HK-2 (cell line): Measurements from ENCODE around the gene UFC1.
A peak's percentile ranks its signal among the peaks of the same experiment; 100 is the strongest.
"Not testable (repeated sequence)": the region's sequence is repeated elsewhere in the genome, so short reads cannot be mapped to it uniquely, and the experiment has no call there.

Experiments used
- DNase-seq: peaks from one replicate; pipeline ENCODE4 v3.0.0-alpha.2; 2018; ENCODE audit not compliant: unreplicated experiment

UFC1 gene

GRCh38 chr1:161153682-161154337 is at the start of gene UFC1:
TSS of gene UFC1 (plus strand) at chr1:161153978. CDS start at chr1:161153998, 20 bp downstream.
- DNase-seq: peak; percentile 78

GRCh38 chr1:161106431-161106830 is 47.3 kb upstream of the UFC1 start:
- no peak for DNase-seq

- DNase-seq: no peak
Observed at GRCh38 chr1:161111117-161111516, 42.7 kb upstream of the UFC1 start.

- DNase-seq: no peak
Observed at GRCh38 chr1:161111527-161111926, 42.3 kb upstream of the UFC1 start.

GRCh38 chr1:161113915-161114314 is 39.9 kb upstream of the UFC1 start:
- no peak for DNase-seq

- DNase-seq: no peak
Observed at GRCh38 chr1:161114556-161114955, 39.2 kb upstream of the UFC1 start.

GRCh38 chr1:161115132-161115711 is 38.6 kb upstream of the UFC1 start:
- peak; percentile 76 for DNase-seq

- not testable (repeated sequence) for DNase-seq
Observed at GRCh38 chr1:161115961-161116360, 37.8 kb upstream of the UFC1 start.

- DNase-seq: peak; percentile 85
Observed at GRCh38 chr1:161117759-161118581, 35.8 kb upstream of the UFC1 start, which contains the start of the genes NIT1 and PFDN2. TSS of gene NIT1 (plus strand) at chr1:161118105. CDS start at chr1:161118177, 72 bp downstream. TSS of gene PFDN2 (minus strand) at chr1:161118037. CDS start at chr1:161118026, 11 bp downstream.

- no peak for DNase-seq
Observed at GRCh38 chr1:161119092-161119903, 34.5 kb upstream of the UFC1 start.

- DNase-seq: no peak
Observed at GRCh38 chr1:161121042-161121650, 32.6 kb upstream of the UFC1 start.

- no peak for DNase-seq
Observed at GRCh38 chr1:161121834-161122233, 31.9 kb upstream of the UFC1 start.

- DNase-seq: no peak
Observed at GRCh38 chr1:161122967-161123366, 30.8 kb upstream of the UFC1 start.

GRCh38 chr1:161127649-161128048 is 26.1 kb upstream of the UFC1 start:
- DNase-seq: no peak

- DNase-seq: no peak
Observed at GRCh38 chr1:161128591-161129420, 25.0 kb upstream of the UFC1 start.

GRCh38 chr1:161130266-161130665 is 23.5 kb upstream of the UFC1 start:
- DNase-seq: no peak

GRCh38 chr1:161131523-161132409 is 22.0 kb upstream of the UFC1 start:
- no peak for DNase-seq

GRCh38 chr1:161132410-161133219 is 21.2 kb upstream of the UFC1 start, which contains the start of gene DEDD:
TSS of gene DEDD (minus strand) at chr1:161132667. CDS start at chr1:161124462, 8,205 bp downstream.
- DNase-seq: peak; percentile 92
